Urothelium cell line (cell line): ENCODE measurements around the gene ST3GAL6.
A peak's percentile ranks its signal among the peaks of the same experiment; 100 is the strongest.

Experiments
- DNase-seq: peaks from one replicate; pipeline ENCODE4 v3.0.0; 2011; ENCODE audit warnings: low spot score, mixed read lengths
- FAIRE-seq: peaks from 2 replicates; lab custom pipeline; 2011; peaks lifted over from hg19 to GRCh38; lab: Jason Lieb, UNC

ST3GAL6 gene

DNA sequence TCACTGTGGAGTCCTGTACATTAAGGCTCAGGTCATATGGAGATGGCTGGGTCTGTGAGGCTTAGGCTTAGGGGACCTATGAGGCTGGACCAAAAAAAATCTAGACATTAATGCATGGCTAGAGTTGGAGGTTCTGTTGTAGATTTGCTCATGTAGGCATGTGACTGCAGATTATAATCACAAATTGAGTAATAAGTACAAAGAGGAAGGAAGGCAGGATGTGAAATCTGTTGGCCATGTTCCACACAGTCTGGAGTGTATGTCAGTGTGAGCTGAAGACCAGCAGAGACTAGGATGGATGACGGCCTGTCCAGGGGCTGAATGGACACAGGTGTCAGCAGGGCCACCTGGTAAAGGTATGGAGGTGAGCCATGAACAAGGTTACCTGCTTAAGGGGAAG is at the start of gene ST3GAL6:
ST3GAL6 (plus strand) TSS at position 265 of the 400 bp plus-strand sequence. CDS start 5,101 bp downstream, outside the sequence.
- FAIRE-seq, result peak; percentile 70
- no peak for DNase-seq

DNA sequence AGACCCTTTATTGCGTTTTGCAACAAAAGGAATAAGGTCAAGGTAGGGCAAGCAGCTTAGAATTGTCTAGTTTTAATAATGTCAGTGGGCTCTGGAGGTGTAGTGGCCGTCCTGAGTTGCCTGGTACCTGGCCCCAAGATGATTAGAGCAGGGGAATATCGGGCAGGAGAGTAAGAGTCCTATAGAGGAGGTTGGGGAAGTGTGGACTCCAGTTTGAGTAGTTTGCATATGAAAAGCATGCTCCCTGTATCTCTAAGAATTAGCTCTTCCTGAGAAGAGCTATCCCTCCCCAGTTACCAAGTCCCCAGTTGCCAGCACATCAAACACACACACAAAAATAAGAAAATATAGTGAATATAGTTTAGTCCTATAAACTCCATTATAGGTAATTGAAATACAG is 49.2 kb upstream of the ST3GAL6 start:
- no peak for FAIRE-seq
- DNase-seq, result no peak

GRCh38 chr3:98717584-98717983 is 45.6 kb upstream of the ST3GAL6 start:
- no peak for FAIRE-seq

GRCh38 chr3:98718730-98719129 is 44.4 kb upstream of the ST3GAL6 start:
- no peak for FAIRE-seq

More at GRCh38 chr3:98717584-98717983, 45.6 kb upstream of the ST3GAL6 start:
- DNase-seq, result no peak

DNA sequence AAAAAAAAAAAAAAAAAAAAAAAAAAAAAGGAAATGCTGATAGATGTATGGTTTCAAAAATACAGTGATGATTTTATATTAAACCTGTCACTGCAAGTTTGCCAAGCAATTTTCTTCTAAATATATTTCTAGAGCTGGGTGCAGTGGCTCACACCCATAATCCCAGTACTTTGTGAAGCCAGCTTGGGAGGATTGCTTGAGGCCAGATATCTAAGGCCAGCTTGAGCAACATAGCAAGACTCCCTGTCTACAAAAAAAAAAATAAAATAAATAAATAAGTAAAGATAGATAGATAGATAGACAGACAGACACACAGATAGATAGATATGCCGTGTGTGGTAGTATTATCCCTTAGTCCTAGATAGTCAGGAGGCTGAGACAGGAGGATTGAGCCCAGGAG is 41.4 kb upstream of the ST3GAL6 start:
- FAIRE-seq (no peak), DNase-seq (no peak)

More at GRCh38 chr3:98718730-98719129, 44.4 kb upstream of the ST3GAL6 start:
- no peak for DNase-seq

DNA sequence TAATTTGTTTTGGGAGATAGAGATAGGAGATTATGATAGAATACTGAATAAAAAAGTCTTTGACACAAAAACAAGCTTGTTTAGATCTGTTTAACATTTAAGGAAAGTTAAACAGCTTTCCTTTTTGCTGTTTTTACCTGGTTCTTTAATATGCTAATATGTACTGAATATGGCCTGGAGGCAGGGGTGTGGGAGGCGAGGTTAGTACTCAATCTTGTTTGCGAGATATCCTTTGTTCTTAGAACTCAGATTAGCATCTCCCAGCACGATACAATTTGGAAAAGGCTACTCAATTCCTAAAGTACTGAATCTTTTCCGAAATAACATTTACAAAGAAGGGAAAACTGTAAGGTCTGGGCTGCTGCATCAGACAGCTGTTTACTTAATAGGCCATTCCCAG is 40.8 kb upstream of the ST3GAL6 start:
- DNase-seq (no peak), FAIRE-seq (no peak)

GRCh38 chr3:98725352-98725751 is 37.8 kb upstream of the ST3GAL6 start:
- DNase-seq (no peak), FAIRE-seq (no peak)

GRCh38 chr3:98726084-98726483 is 37.1 kb upstream of the ST3GAL6 start:
- no peak for FAIRE-seq

GRCh38 chr3:98727638-98728037 is 35.5 kb upstream of the ST3GAL6 start:
- FAIRE-seq (no peak), DNase-seq (no peak)

More at GRCh38 chr3:98726084-98726483, 37.1 kb upstream of the ST3GAL6 start:
- DNase-seq, result no peak

- DNase-seq (no peak), FAIRE-seq (no peak)
These were observed 34.5 kb upstream of the ST3GAL6 start for GRCh38 chr3:98728672-98729071.

DNA sequence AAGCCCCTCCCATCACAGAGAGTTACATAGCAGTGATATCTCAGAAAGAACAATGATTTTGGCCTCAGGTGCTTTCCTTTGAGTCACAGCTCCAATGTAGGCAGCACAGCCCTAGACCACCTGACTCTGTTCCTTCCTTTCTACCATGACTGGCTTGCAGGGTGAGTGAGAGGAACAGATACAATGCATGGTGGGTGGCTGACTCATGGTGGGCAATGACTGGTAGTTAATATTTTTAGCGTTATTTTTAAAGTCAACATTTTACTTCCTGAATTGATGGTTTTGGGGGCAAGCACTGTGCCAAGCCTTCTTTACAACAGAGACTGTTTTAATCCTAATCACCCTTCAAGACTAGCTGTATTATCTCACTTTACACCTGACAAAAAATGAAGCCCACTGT is 32.8 kb upstream of the ST3GAL6 start:
- FAIRE-seq (no peak), DNase-seq (peak; percentile 26)

- no peak for FAIRE-seq
- DNase-seq, result no peak
These were observed 32.1 kb upstream of the ST3GAL6 start for GRCh38 chr3:98730886-98731537.

GRCh38 chr3:98731720-98732285 is 31.3 kb upstream of the ST3GAL6 start:
- no peak for FAIRE-seq

DNA sequence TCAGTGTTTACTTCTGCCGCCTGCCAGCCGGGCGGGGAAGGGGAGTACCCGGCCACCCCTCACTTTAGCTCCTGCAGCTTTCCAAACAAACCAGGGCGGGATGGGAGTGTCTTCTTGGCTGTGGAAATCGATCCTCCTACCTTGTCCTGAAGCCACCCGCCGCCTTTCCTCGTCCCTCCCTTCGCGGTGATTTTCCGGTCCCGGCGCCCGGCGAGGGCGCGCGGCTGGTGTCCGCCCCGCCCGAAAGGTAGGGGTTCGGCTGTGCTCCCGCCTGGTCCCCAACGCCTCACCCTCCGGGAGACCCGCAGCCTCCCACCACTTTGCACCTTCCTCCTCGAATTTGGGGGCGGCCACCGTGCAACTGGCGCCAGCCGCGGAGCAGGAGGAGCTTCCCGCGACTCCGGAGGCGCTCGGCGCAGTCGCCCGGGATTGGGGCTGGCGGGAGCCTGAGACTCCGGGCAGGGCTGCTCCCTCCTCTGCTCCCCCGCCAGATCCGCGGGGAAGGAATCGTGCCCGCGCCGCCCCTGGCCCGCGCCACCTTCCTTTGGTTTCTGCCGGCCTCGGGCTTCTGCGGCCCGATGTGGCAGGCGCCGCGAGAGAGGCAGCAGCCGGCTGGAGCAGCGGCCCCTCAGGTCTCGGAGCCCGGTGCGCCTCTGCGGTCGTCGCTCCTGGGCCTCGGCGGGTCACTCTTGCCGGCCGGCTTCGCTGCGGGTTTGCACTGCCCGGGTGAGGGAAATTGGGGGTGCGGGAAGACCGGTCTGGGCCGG is 30.7 kb upstream of the ST3GAL6 start:
- DNase-seq (peak; percentile 82), FAIRE-seq (no peak)

More at GRCh38 chr3:98731720-98732285, 31.3 kb upstream of the ST3GAL6 start:
- DNase-seq, result no peak

GRCh38 chr3:98733053-98733811 is 29.9 kb upstream of the ST3GAL6 start:
- DNase-seq (peak; percentile 70), FAIRE-seq (no peak)

DNA sequence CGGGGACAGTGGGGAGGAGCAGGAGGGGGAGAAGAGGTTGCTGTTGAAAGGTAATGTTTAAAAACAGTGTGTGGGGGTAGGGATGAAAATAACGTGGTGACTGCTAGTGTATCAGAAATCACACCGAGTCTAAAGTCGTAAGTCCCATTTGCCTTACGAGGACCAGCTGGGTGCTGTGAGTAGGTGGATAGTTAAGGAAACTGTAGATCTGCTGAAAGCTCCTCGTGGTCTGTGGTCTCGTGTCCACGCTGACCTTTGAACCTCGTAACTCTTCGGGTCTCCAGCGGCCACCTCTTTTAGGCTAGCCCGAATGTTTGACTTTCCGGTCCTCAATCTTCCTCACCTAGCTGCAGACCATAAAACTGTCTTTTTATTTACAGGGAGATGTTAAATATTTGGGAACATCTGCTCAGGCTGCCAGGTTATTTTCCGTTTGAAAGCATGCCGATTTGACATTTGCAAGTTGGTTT is 29.3 kb upstream of the ST3GAL6 start:
- DNase-seq, result peak; percentile 21
- peak; percentile 27 for FAIRE-seq

- FAIRE-seq (no peak), DNase-seq (no peak)
These were observed 28.8 kb upstream of the ST3GAL6 start for GRCh38 chr3:98734306-98734705.

DNA sequence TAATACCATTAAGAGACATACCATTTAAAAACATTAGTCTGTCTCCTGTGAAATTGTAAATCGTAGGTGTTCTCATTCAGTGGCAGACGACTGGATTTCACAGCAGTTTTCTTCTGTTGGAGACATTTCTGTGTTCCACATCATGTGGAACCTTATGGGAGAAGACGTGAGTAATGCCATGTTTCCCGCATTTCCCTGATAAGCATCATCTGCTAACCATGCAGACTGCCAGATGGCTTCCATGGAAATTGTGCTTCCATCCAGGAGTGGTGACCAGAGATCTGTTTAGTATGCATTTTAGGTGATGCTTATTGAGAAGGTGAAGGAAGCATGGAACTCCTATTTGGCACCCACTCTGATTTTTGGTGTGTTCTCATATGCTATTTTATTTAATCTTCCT is 28.4 kb upstream of the ST3GAL6 start:
- FAIRE-seq (no peak), DNase-seq (no peak)

DNA sequence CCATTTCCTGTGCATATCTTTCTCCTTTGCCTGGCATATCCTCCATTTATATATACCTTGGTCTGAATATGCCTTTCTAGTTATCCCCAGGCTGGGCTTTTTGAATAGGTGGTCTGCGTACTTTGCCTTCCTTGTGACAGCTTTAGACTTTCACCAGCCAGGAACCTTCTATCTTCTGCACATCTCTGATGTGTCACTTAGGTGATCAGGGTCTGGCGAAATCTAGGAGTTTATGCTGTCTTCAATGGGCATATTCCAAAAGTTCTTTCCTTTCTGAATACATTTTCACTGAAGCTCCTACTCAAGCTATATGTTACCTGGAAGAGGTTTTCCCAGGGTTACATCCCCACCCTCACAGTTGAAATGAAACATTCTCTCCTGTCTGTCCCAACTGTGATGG is 27.8 kb upstream of the ST3GAL6 start:
- FAIRE-seq (no peak), DNase-seq (no peak)

- FAIRE-seq (no peak), DNase-seq (no peak)
These were observed 27.3 kb upstream of the ST3GAL6 start for GRCh38 chr3:98735761-98736269.

- no peak for DNase-seq
- no peak for FAIRE-seq
These were observed 25.8 kb upstream of the ST3GAL6 start for GRCh38 chr3:98737301-98737700.
